ENCODE measurements around the gene AIPL1. TPM values are rescaled to one million over a fixed set of nuclear protein-coding genes. Genes with fewer than 3 reads are reported as not detected.

The AIPL1 gene
- total and polyA plus RNA-seq, 2 experiments from 2014 or later, result 0.17 to 0.24 TPM

- H3K36me3 Mint-ChIP-seq (ENCODE audit: low read depth), result no peaks in the 10 kb centered on the region
- H3F3A ChIP-seq (replicated peaks; ENCODE audit: low read depth), result no peaks in the 10 kb centered on the region
- H3K27ac ChIP-seq (ENCODE audit: low read depth), result no peak overlapping the region
- no peak overlapping the region for H3K27ac Mint-ChIP-seq
- H4K20me1 ChIP-seq (replicated peaks; ENCODE audit: insufficient read depth), result no peaks in the 10 kb centered on the region
- H3K79me2 ChIP-seq (replicated peaks; ENCODE audit: insufficient read depth), result no peaks in the 10 kb centered on the region
- no peaks in the 10 kb centered on the region for H3K36me3 ChIP-seq (ENCODE audit: insufficient read depth)
- TF ChIP-seq ETS1 (IDR thresholded peaks at IDR 0.05) (no peak), ZNF114 (CRISPR knock-in tag; IDR thresholded peaks at IDR 0.05) (no peak), EZH2phosphoT487 (IDR thresholded peaks at IDR 0.05; ENCODE audit: unreplicated experiment) (no peak), STAT1 (IDR thresholded peaks at IDR 0.05; ENCODE audit: unreplicated experiment) (no peak), NANOG (IDR thresholded peaks at IDR 0.05; ENCODE audit: borderline replicate concordance) (no peak), CREB1 (CRISPR knock-in tag; IDR thresholded peaks at IDR 0.05; ENCODE audit: low read depth) (no peak), EZH2 (IDR thresholded peaks at IDR 0.05; ENCODE audit: low read depth, unreplicated experiment) (no peak), ZNF331 (CRISPR knock-in tag; IDR thresholded peaks at IDR 0.05; ENCODE audit: low read depth) (no peak), REST (IDR thresholded peaks at IDR 0.05; ENCODE audit: unreplicated experiment) (no peak), JUNB (IDR thresholded peaks at IDR 0.05; ENCODE audit: unreplicated experiment) (no peak)
- TF ChIP-seq, protein P1, sequence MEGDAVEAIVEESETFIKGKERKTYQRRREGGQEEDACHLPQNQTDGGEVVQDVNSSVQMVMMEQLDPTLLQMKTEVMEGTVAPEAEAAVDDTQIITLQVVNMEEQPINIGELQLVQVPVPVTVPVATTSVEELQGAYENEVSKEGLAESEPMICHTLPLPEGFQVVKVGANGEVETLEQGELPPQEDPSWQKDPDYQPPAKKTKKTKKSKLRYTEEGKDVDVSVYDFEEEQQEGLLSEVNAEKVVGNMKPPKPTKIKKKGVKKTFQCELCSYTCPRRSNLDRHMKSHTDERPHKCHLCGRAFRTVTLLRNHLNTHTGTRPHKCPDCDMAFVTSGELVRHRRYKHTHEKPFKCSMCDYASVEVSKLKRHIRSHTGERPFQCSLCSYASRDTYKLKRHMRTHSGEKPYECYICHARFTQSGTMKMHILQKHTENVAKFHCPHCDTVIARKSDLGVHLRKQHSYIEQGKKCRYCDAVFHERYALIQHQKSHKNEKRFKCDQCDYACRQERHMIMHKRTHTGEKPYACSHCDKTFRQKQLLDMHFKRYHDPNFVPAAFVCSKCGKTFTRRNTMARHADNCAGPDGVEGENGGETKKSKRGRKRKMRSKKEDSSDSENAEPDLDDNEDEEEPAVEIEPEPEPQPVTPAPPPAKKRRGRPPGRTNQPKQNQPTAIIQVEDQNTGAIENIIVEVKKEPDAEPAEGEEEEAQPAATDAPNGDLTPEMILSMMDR (conservative IDR thresholded peaks at IDR 0.05; ENCODE audit: low read depth in 2 of 2), result no peak
- TF ChIP-seq, protein P2, sequence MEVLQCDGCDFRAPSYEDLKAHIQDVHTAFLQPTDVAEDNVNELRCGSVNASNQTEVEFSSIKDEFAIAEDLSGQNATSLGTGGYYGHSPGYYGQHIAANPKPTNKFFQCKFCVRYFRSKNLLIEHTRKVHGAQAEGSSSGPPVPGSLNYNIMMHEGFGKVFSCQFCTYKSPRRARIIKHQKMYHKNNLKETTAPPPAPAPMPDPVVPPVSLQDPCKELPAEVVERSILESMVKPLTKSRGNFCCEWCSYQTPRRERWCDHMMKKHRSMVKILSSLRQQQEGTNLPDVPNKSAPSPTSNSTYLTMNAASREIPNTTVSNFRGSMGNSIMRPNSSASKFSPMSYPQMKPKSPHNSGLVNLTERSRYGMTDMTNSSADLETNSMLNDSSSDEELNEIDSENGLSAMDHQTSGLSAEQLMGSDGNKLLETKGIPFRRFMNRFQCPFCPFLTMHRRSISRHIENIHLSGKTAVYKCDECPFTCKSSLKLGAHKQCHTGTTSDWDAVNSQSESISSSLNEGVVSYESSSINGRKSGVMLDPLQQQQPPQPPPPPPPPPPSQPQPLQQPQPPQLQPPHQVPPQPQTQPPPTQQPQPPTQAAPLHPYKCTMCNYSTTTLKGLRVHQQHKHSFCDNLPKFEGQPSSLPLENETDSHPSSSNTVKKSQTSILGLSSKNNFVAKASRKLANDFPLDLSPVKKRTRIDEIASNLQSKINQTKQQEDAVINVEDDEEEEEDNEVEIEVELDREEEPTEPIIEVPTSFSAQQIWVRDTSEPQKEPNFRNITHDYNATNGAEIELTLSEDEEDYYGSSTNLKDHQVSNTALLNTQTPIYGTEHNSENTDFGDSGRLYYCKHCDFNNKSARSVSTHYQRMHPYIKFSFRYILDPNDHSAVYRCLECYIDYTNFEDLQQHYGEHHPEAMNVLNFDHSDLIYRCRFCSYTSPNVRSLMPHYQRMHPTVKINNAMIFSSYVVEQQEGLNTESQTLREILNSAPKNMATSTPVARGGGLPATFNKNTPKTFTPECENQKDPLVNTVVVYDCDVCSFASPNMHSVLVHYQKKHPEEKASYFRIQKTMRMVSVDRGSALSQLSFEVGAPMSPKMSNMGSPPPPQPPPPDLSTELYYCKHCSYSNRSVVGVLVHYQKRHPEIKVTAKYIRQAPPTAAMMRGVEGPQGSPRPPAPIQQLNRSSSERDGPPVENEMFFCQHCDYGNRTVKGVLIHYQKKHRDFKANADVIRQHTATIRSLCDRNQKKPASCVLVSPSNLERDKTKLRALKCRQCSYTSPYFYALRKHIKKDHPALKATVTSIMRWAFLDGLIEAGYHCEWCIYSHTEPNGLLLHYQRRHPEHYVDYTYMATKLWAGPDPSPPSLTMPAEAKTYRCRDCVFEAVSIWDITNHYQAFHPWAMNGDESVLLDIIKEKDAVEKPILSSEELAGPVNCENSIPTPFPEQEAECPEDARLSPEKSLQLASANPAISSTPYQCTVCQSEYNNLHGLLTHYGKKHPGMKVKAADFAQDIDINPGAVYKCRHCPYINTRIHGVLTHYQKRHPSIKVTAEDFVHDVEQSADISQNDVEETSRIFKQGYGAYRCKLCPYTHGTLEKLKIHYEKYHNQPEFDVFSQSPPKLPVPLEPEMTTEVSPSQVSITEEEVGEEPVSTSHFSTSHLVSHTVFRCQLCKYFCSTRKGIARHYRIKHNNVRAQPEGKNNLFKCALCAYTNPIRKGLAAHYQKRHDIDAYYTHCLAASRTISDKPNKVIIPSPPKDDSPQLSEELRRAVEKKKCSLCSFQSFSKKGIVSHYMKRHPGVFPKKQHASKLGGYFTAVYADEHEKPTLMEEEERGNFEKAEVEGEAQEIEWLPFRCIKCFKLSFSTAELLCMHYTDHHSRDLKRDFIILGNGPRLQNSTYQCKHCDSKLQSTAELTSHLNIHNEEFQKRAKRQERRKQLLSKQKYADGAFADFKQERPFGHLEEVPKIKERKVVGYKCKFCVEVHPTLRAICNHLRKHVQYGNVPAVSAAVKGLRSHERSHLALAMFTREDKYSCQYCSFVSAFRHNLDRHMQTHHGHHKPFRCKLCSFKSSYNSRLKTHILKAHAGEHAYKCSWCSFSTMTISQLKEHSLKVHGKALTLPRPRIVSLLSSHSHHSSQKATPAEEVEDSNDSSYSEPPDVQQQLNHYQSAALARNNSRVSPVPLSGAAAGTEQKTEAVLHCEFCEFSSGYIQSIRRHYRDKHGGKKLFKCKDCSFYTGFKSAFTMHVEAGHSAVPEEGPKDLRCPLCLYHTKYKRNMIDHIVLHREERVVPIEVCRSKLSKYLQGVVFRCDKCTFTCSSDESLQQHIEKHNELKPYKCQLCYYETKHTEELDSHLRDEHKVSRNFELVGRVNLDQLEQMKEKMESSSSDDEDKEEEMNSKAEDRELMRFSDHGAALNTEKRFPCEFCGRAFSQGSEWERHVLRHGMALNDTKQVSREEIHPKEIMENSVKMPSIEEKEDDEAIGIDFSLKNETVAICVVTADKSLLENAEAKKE (CRISPR knock-in tag; IDR thresholded peaks at IDR 0.05), result no peak
- no peak overlapping the region for H3K4me3 ChIP-seq
- ATAC-seq (no peak), DNase-seq (ENCODE audit: low spot score) (no peak)
- no peak overlapping the region for H3K4me3 Mint-ChIP-seq
- H3K4me1 Mint-ChIP-seq, result peaks cover 22% of the 10 kb centered on the region
- H2AFZ ChIP-seq, result no peak overlapping the region
- peaks cover 10% of the 10 kb centered on the region; the same call in 2 of the 3 replicates for H3K9me3 Mint-ChIP-seq
- H3K4me2 ChIP-seq, result no peak overlapping the region
- H3K27me3 Mint-ChIP-seq (ENCODE audit: insufficient read depth, low read depth, poor library complexity), result peaks cover 1% of the 10 kb centered on the region
- peaks cover 20% of the 10 kb centered on the region for H3K4me1 ChIP-seq (ENCODE audit: insufficient read depth)
- H3K27me3 ChIP-seq (ENCODE audit: insufficient read depth), result no peaks in the 10 kb centered on the region
- H3K9me2 ChIP-seq (ENCODE audit: insufficient read depth), result 0 out of 2 replicates have a peak, but pooled peaks cover 4% of the 10 kb centered on the region
Measured at GRCh38 chr17:6377906-6378305, 57.0 kb downstream of the AIPL1 start.
